Left lung (tissue), 10 donors: ENCODE results near the gene PGGT1B. TPM values are rescaled to one million over a fixed set of nuclear protein-coding genes. Genes with fewer than 3 reads are reported as not detected.

Experiments
- ATAC-seq: fragments of 200-7000 bp; cut with Tn5 transposase; one replicate; pipeline ENCODE4 v1.9.1; 2020; ENCODE audit warnings: moderate library complexity
- DNase-seq, 4 donors: peaks; one replicate each; pipeline ENCODE4 v3.0.0-alpha.2; 2013 to 2020
- H3K27ac ChIP-seq, 2 donors: fragments of 200-600 bp; sonication (generic) in 1 of 2; one replicate each; pipeline versions ENCODE4 v1.5.0 to v1.8.0; 2020 to 2021
- H3K27me3 ChIP-seq, 2 donors: fragments of 200-600 bp; sonication (generic) in 1 of 2; one replicate each; pipeline versions ENCODE4 v1.5.0 to v1.8.0; 2020 to 2021
- H3K36me3 ChIP-seq, 2 donors: fragments of 200-600 bp; sonication (generic) in 1 of 2; one replicate each; pipeline versions ENCODE4 v1.5.0 to v1.8.0; 2020 to 2021
- H3K4me1 ChIP-seq, 2 donors: fragments of 200-600 bp; one replicate each; pipeline ENCODE4 v1.8.0; 2021
- H3K4me3 ChIP-seq, 2 donors: fragments of 200-600 bp; sonication (generic) in 1 of 2; one replicate each; pipeline versions ENCODE4 v1.5.0 to v1.8.0; 2020 to 2021; ENCODE audit warnings: mild to moderate bottlenecking in 1 of 2
- H3K9me3 ChIP-seq, 2 donors: fragments of 200-600 bp; sonication (generic) in 1 of 2; one replicate each; pipeline versions ENCODE4 v1.5.0 to v1.8.0; 2020 to 2021
- intact Hi-C, 2 donors: fragments of 100-400 bp; cut with DNase I; formaldehyde crosslinking; loops; one replicate each; pipeline versions ENCODE4 v1.11.2 to v1.14.2; 2022
- polyA plus RNA-seq, 6 donors: library from polyadenylated mRNA; unstranded; fragments of 120-200 nt; gene quantifications; one replicate each; pipeline ENCODE4 v1.2.1, GENCODE V29; 2013; ENCODE audit not compliant: insufficient read length in 6 of 6
- total RNA-seq, 2 donors: library from RNA; stranded (reverse); fragmentation: NEBNext Ultra II Directional; extraction: Animal tissue kit (Norgen Biotek cat#: 25700); gene quantifications; one replicate each; pipeline ENCODE4 v1.2.1, GENCODE V29; 2021
- TF ChIP-seq, protein P1 (sequence below), 2 donors: fragments of 200-600 bp; sonication (generic) in 1 of 2; IDR thresholded peaks; one replicate each; pipeline versions ENCODE4 v1.5.0 to v1.8.0; 2021; ENCODE audit warnings: antibody characterized with exemption in 2 of 2
- donor health status: DM: no; HTN: yes; CAD: no.
- donor health status: DM: no; HTN: no; CAD: no.

Gene PGGT1B
- total and polyA plus RNA-seq, 8 donors: 27.7 to 46.5 (median 36.9) TPM

DNA sequence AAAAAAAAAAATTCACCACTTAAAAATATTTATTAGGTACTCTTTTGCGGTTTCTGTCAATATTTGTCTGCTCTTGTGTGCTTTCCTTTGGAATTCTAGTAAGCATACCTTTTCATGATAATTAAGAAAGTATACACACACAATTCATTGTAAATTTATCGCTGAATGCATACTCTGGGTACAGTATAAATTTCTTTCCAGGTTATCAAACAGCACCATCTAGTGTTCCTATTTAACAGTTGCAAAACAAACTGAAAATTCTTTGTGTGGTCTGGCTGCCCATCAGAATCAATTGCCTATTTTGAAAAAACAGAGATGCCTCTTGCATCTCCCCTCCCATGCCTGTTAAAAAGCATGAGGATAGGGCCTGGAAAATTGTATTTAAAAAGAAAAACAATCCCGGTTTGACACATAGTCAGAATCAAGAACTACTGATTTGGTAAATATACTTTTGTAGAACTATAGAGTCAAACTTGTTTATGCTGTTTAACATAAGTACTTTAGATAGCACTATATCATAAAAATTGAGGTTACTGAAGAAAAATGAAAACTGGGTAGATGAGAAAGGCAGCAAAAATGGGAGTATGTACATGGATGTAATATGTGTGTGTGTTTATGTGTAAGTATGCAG lies 16.2 kb downstream of the PGGT1B start:
- TF ChIP-seq, protein P1, sequence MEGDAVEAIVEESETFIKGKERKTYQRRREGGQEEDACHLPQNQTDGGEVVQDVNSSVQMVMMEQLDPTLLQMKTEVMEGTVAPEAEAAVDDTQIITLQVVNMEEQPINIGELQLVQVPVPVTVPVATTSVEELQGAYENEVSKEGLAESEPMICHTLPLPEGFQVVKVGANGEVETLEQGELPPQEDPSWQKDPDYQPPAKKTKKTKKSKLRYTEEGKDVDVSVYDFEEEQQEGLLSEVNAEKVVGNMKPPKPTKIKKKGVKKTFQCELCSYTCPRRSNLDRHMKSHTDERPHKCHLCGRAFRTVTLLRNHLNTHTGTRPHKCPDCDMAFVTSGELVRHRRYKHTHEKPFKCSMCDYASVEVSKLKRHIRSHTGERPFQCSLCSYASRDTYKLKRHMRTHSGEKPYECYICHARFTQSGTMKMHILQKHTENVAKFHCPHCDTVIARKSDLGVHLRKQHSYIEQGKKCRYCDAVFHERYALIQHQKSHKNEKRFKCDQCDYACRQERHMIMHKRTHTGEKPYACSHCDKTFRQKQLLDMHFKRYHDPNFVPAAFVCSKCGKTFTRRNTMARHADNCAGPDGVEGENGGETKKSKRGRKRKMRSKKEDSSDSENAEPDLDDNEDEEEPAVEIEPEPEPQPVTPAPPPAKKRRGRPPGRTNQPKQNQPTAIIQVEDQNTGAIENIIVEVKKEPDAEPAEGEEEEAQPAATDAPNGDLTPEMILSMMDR (IDR thresholded peaks at IDR 0.05): peak; percentile 61 to 65
- Histone ChIP-seq H3K9me3 (no peaks in the 10 kb centered on the region), H3K4me1 (peaks cover 6 to 15% of the 10 kb centered on the region in 2 donors), H3K27ac (no peak overlapping the region), H3K27me3 (no peaks in the 10 kb centered on the region), H3K4me3 (no peak overlapping the region), H3K36me3 (peaks cover 0 to under 1% of the 10 kb centered on the region in 2 donors)
- peak in 1 of 4 donors; percentile 35 for DNase-seq
- ATAC-seq: peak; percentile 82
- intact Hi-C loops: loop anchor here in 1 of 2 donors (10.0 kb wide), 1 partner anchor 152 kb away; no protein-coding TSS in a partner anchor

DNA sequence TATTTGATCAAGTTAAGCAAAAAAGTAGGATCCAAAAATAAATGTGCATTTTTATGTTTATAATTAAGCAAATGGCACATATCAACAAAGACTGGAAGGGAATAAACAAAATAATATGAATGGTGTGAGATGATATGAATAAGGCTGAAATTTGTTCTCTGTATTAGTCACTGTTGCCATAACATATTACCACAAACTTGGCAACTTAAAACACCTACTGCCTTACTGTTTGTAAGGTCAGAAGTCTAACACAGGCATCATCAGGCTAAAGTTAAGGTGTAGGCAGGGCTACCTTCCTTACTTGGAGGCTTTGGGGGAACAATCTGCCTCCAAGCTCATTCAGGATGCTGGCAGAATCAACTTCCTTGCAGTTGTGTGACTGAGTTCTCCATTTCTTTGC lies 19.3 kb downstream of the PGGT1B start:
- Histone ChIP-seq H3K36me3 (peaks cover 0 to 28% of the 10 kb centered on the region in 2 donors), H3K4me1 (peaks cover 0 to 6% of the 10 kb centered on the region in 2 donors), H3K9me3 (no peaks in the 10 kb centered on the region), H3K4me3 (no peak overlapping the region), H3K27ac (no peak overlapping the region), H3K27me3 (no peaks in the 10 kb centered on the region)
- DNase-seq (no peak), ATAC-seq (peak; percentile 56)
- intact Hi-C loops: loop anchor here in 1 of 2 donors (10.0 kb wide), 1 partner anchor 149 kb away; no protein-coding TSS in a partner anchor
- TF ChIP-seq, protein P1 (IDR thresholded peaks at IDR 0.05): no peak

DNA sequence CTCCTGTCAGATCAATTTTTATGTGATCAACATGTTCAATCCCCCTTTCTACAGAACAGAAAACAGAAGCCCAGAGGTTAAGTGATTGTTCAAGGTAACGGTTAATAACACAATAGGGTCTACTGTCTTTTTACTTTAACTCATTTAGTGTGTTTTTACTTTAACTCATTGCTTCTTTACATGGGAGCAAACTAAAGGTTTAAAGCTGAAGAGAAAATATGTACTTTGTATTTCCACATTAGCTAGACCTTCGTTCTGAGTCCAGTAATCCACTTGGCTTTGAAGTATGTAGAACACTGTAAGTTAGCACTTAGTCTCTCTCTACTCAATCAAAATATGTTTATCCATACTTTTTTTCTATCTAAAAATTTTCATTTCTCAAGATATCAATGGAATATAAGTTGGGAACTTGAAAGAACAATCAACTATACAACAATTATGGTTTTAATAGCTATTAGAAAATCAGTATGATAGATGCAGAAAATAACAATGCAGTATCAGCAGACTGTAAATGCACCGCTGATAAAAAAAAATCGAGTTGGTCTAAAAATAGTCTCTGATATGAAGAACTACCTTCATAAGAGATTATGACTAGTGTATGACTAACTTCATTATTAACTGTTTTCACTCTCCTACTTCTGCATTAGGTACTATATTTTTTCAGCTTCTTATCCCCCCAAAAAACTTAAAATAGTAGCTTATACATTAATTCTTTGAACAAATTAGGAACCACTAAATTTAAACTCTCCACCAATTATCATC lies 20.6 kb downstream of the PGGT1B start:
- intact Hi-C loops: loop anchor here in 1 of 2 donors (10.0 kb wide), 1 partner anchor 147 kb away; no protein-coding TSS in a partner anchor
- no peak overlapping the region for H3K4me3 ChIP-seq
- peak; percentile 70 for ATAC-seq

DNA sequence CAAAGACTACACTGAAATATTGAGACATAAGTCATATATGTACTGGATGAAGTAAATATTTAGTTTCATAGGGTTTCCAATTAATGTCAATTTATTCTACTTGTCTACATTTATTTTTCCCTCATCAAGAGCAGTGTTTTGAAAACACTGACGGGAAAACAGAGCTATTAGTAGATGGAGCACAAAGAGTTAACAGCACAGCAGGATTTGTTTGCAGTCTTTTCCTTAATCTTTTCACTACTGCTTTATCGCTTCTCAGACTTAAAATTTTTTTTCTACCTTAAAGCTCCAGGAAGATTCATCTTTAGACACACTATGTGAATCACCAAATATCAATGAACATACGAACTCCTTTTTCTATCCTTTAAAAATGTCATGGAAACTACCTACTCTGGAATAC lies 25.6 kb downstream of the PGGT1B start:
- ATAC-seq (no peak), DNase-seq (no peak)
- no peak overlapping the region for H3K27ac ChIP-seq
- H3K27me3 ChIP-seq: no peaks in the 10 kb centered on the region
- no peak overlapping the region for H3K4me3 ChIP-seq
- no peaks in the 10 kb centered on the region for H3K9me3 ChIP-seq
- H3K36me3 ChIP-seq: peaks cover 0 to 47% of the 10 kb centered on the region in 2 donors
- H3K4me1 ChIP-seq: no peaks in the 10 kb centered on the region
- TF ChIP-seq, protein P1 (IDR thresholded peaks at IDR 0.05): no peak
- intact Hi-C loops: no loop called here

More for the DNA sequence above, 20.6 kb downstream of the PGGT1B start:
- Histone ChIP-seq H3K4me1 (peaks cover 0 to 6% of the 10 kb centered on the region in 2 donors), H3K27ac (no peak overlapping the region), H3K9me3 (no peaks in the 10 kb centered on the region), H3K27me3 (no peaks in the 10 kb centered on the region), H3K36me3 (peaks cover 0 to 29% of the 10 kb centered on the region in 2 donors)
- DNase-seq: no peak
- TF ChIP-seq, protein P1 (IDR thresholded peaks at IDR 0.05): no peak

DNA sequence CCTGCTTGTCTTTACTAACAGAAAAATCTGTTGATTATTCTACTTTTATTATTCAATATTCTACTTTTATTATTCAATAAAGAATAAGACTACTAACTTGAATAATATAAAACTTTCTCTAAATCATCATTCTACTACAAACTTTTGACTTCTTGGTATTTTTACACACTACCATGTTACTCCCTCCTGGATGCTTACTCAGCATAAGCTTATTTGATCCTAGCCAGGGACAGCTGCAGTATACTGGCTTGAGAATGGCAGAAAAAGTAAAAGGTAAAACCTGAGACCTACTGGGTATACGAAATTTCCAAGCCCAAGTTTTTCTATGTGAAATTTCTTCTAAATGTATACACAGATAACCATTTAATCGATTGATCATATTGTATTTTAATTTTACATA lies 26.1 kb downstream of the PGGT1B start:
- no peaks in the 10 kb centered on the region for H3K4me1 ChIP-seq
- H3K36me3 ChIP-seq: peaks cover 0 to 52% of the 10 kb centered on the region in 2 donors
- no peak overlapping the region for H3K27ac ChIP-seq
- ATAC-seq: no peak
- intact Hi-C loops: no loop called here
- no peak overlapping the region for H3K4me3 ChIP-seq
- TF ChIP-seq, protein P1 (IDR thresholded peaks at IDR 0.05): no peak
- no peaks in the 10 kb centered on the region for H3K27me3 ChIP-seq
- DNase-seq: no peak
- H3K9me3 ChIP-seq: no peaks in the 10 kb centered on the region
